Left renal cortex interstitium (tissue), 4 donors: ENCODE results near the gene MAGI3. TPM values are rescaled to one million over a fixed set of nuclear protein-coding genes. Genes with fewer than 3 reads are reported as not detected.

Source experiments
- DNase-seq, 4 donors: peaks; one replicate each; pipeline ENCODE4 v3.0.0-alpha.2; 2013; ENCODE audit warnings: low read depth in 4 of 4, low spot score in 2 of 4, missing footprints in 1 of 4
- polyA plus RNA-seq, 4 donors: library from polyadenylated mRNA; unstranded; fragments of 120-200 nt; gene quantifications; one replicate each; pipeline ENCODE4 v1.2.1, GENCODE V29; 2013; ENCODE audit not compliant: insufficient read length in 4 of 4

Gene MAGI3
- 10 to 100 TPM; 22.9 to 27.0 (median 24.6) TPM for polyA plus RNA-seq

- peak; percentile 95 to 99 (median 98) for DNase-seq
Observed at GRCh38 chr1:113389953-113390834, at the start of gene MAGI3. TSS of gene MAGI3 (plus strand) at chr1:113390515. CDS start at chr1:113391034, 519 bp downstream.

GRCh38 chr1:113353580-113353979 lies 36.7 kb upstream of the MAGI3 start:
- no peak for DNase-seq

- DNase-seq = no peak
Observed at GRCh38 chr1:113363935-113364334, 26.4 kb upstream of the MAGI3 start.

GRCh38 chr1:113369040-113369439 lies 21.3 kb upstream of the MAGI3 start:
- no peak for DNase-seq

GRCh38 chr1:113369699-113370098 lies 20.6 kb upstream of the MAGI3 start:
- DNase-seq = no peak

GRCh38 chr1:113370868-113371267 lies 19.4 kb upstream of the MAGI3 start:
- no peak for DNase-seq

- no peak for DNase-seq
Observed at GRCh38 chr1:113372546-113372945, 17.8 kb upstream of the MAGI3 start.

- DNase-seq = no peak
Observed at GRCh38 chr1:113373644-113374043, 16.7 kb upstream of the MAGI3 start.

- no peak for DNase-seq
Observed at GRCh38 chr1:113375878-113376277, 14.4 kb upstream of the MAGI3 start.

- DNase-seq = no peak
Observed at GRCh38 chr1:113380075-113380474, 10.2 kb upstream of the MAGI3 start.

- no peak for DNase-seq
Observed at GRCh38 chr1:113388017-113388620, 2.2 kb upstream of the MAGI3 start.

GRCh38 chr1:113388621-113389358 lies 1.5 kb upstream of the MAGI3 start:
- peak in 1 of 4 donors; percentile 16 for DNase-seq

GRCh38 chr1:113389359-113389952 lies 859 bp upstream of the MAGI3 start:
- no peak for DNase-seq

GRCh38 chr1:113390871-113391648 lies 745 bp downstream of the MAGI3 start:
- DNase-seq = no peak

- no peak for DNase-seq
Observed at GRCh38 chr1:113391649-113392271, 1.4 kb downstream of the MAGI3 start.

GRCh38 chr1:113392541-113393128 lies 2.3 kb downstream of the MAGI3 start:
- DNase-seq = no peak

GRCh38 chr1:113394043-113394862 lies 3.9 kb downstream of the MAGI3 start:
- DNase-seq = no peak

- no peak for DNase-seq
Observed at GRCh38 chr1:113394863-113395259, 4.5 kb downstream of the MAGI3 start.
